Measurements from ENCODE around the gene SETD6. TPM values are rescaled to one million over a fixed set of nuclear protein-coding genes. Genes with fewer than 3 reads are reported as not detected.

The SETD6 gene
- total and polyA plus RNA-seq, 2 experiments from 2014 or later: 39.7 to 54.0 TPM

DNA sequence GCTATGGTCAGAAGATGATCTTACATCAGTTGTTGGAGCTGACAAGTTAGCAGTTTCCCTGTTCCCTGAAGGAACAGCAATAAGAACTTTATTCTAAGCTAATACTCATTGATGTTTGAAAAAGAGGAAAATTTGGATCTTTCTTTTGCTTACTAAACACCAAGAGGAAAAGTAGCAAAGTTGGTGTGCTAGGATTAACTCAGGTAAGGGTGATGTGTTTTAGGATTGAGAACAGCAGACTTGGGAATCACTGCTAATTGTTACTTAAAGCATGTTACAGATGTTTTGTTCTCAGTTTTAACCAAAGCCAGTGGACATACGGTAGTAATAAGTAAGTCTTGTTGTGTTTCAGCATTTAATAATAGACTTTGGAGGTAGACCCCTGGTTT lies 3.7 kb downstream of the SETD6 start:
- no peak for DNase-seq (ENCODE audit: low spot score)
- Histone ChIP-seq H2AFZ (no peak overlapping the region), H3K4me2 (no peak overlapping the region), H3K27ac (ENCODE audit: low read depth) (no peak overlapping the region), H3K36me3 (ENCODE audit: insufficient read depth) (peaks cover 69% of the 10 kb centered on the region), H4K20me1 (replicated peaks; ENCODE audit: insufficient read depth) (peaks cover 31% of the 10 kb centered on the region), H3F3A (replicated peaks; ENCODE audit: low read depth) (peaks cover 46% of the 10 kb centered on the region), H3K79me2 (replicated peaks; ENCODE audit: insufficient read depth) (peaks cover 32% of the 10 kb centered on the region), H3K27me3 (ENCODE audit: insufficient read depth) (no peaks in the 10 kb centered on the region), H3K4me1 (ENCODE audit: insufficient read depth) (peaks cover 13% of the 10 kb centered on the region), H3K4me3 (no peak overlapping the region), H3K9me2 (ENCODE audit: insufficient read depth) (no peaks in the 10 kb centered on the region)
- TF ChIP-seq JUNB (IDR thresholded peaks at IDR 0.05; ENCODE audit: unreplicated experiment): no peak
- no peak for TF ChIP-seq CREB1 (CRISPR knock-in tag; IDR thresholded peaks at IDR 0.05; ENCODE audit: low read depth)
- TF ChIP-seq, protein P1, sequence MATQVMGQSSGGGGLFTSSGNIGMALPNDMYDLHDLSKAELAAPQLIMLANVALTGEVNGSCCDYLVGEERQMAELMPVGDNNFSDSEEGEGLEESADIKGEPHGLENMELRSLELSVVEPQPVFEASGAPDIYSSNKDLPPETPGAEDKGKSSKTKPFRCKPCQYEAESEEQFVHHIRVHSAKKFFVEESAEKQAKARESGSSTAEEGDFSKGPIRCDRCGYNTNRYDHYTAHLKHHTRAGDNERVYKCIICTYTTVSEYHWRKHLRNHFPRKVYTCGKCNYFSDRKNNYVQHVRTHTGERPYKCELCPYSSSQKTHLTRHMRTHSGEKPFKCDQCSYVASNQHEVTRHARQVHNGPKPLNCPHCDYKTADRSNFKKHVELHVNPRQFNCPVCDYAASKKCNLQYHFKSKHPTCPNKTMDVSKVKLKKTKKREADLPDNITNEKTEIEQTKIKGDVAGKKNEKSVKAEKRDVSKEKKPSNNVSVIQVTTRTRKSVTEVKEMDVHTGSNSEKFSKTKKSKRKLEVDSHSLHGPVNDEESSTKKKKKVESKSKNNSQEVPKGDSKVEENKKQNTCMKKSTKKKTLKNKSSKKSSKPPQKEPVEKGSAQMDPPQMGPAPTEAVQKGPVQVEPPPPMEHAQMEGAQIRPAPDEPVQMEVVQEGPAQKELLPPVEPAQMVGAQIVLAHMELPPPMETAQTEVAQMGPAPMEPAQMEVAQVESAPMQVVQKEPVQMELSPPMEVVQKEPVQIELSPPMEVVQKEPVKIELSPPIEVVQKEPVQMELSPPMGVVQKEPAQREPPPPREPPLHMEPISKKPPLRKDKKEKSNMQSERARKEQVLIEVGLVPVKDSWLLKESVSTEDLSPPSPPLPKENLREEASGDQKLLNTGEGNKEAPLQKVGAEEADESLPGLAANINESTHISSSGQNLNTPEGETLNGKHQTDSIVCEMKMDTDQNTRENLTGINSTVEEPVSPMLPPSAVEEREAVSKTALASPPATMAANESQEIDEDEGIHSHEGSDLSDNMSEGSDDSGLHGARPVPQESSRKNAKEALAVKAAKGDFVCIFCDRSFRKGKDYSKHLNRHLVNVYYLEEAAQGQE (IDR thresholded peaks at IDR 0.05; ENCODE audit: unreplicated experiment): no peak
- TF ChIP-seq ZNF114 (CRISPR knock-in tag; IDR thresholded peaks at IDR 0.05): no peak
- TF ChIP-seq ETS1 (IDR thresholded peaks at IDR 0.05): no peak
- TF ChIP-seq EZH2 (IDR thresholded peaks at IDR 0.05; ENCODE audit: low read depth, unreplicated experiment): no peak
- no peak for TF ChIP-seq EZH2phosphoT487 (IDR thresholded peaks at IDR 0.05; ENCODE audit: unreplicated experiment)
- TF ChIP-seq NANOG (IDR thresholded peaks at IDR 0.05; ENCODE audit: borderline replicate concordance): no peak
- no peak for TF ChIP-seq ZNF331 (CRISPR knock-in tag; IDR thresholded peaks at IDR 0.05; ENCODE audit: low read depth)
- TF ChIP-seq, protein P2, sequence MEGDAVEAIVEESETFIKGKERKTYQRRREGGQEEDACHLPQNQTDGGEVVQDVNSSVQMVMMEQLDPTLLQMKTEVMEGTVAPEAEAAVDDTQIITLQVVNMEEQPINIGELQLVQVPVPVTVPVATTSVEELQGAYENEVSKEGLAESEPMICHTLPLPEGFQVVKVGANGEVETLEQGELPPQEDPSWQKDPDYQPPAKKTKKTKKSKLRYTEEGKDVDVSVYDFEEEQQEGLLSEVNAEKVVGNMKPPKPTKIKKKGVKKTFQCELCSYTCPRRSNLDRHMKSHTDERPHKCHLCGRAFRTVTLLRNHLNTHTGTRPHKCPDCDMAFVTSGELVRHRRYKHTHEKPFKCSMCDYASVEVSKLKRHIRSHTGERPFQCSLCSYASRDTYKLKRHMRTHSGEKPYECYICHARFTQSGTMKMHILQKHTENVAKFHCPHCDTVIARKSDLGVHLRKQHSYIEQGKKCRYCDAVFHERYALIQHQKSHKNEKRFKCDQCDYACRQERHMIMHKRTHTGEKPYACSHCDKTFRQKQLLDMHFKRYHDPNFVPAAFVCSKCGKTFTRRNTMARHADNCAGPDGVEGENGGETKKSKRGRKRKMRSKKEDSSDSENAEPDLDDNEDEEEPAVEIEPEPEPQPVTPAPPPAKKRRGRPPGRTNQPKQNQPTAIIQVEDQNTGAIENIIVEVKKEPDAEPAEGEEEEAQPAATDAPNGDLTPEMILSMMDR (conservative IDR thresholded peaks at IDR 0.05; ENCODE audit: low read depth in 2 of 2): no peak
- TF ChIP-seq POLR2AphosphoS5 (IDR thresholded peaks at IDR 0.05; ENCODE audit: low read depth): no peak
- peaks cover 9% of the 10 kb centered on the region for H3K4me1 Mint-ChIP-seq
- H3K4me3 Mint-ChIP-seq: no peak overlapping the region
- no peak for ATAC-seq
- H3K27ac Mint-ChIP-seq: no peak overlapping the region
- no peaks in the 10 kb centered on the region for H3K9me3 Mint-ChIP-seq
- H3K27me3 Mint-ChIP-seq (ENCODE audit: insufficient read depth, low read depth, poor library complexity): peaks cover 19% of the 10 kb centered on the region
- peaks cover 85% of the 10 kb centered on the region for H3K36me3 Mint-ChIP-seq (ENCODE audit: low read depth)

All from GM23338 (cell line).